Activated CD8-positive, alpha-beta memory T cell treated with anti-CD3 and anti-CD28 coated beads for 36 hours (primary cell): ENCODE results near the gene GPALPP1. TPM values are rescaled to one million over a fixed set of nuclear protein-coding genes. Genes with fewer than 3 reads are reported as not detected.
"Not testable (repeated sequence)": the region's sequence is repeated elsewhere in the genome, so short reads cannot be mapped to it uniquely, and the experiment has no call there.

Experiments used
- CTCF ChIA-PET: fragments of 350-600 bp; sonication (Branson Sonifier 250); formaldehyde crosslinking; loops from one replicate; lab custom pipeline; 2021; ENCODE audit warnings: antibody characterized with exemption; lab: Charles Lee
- POLR2A ChIA-PET: fragments of 350-600 bp; sonication (Branson Sonifier 250); formaldehyde crosslinking; loops from one replicate; lab custom pipeline; 2021; ENCODE audit warnings: antibody characterized with exemption; lab: Charles Lee
- total RNA-seq, 2 experiments: library from RNA; stranded (reverse); gene quantifications; one replicate each; pipeline ENCODE4 v1.2.3, GENCODE V29; 2021

GPALPP1 gene
- total RNA-seq, 2 experiments from 2014 or later = 30.0 to 31.0 TPM

DNA sequence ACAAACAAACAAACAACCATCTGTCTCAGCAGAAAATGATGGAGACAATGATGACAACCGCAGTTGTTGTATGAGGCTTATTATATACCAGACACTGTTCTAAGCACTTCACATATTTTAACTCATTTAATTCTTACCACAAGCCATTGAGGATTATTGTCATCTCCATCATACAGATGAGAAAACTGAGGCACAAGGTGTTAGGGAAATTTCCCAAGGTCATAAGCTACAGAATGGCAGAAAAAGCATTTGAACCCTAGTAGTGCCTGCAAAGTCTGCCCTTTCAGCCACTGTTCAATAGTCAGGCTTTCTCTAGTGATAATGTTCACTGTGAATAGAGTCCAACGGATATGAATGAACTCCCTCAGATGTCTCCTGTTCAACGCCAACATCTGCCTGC is 60.1 kb downstream of the GPALPP1 start:
- ChIA-PET POLR2A (no interaction called here), CTCF (no interaction called here)

DNA sequence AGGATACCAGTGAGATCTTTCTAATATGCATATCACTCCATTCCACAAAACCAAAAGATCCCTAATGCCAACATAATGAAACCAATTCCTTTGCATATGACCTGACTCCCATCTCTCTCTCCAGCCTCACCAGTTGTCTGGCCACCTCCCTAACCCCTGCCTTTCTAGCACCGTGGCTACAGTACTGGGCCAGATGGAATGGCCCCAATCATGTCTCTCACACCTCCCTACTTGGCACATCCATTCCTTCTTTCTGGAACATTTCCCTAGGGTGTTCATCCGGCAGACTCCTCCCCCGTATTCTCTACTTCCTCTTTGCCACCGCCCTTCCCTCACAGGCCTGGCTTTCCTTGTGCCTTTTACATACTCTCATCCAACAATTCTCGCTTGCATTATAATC is 62.0 kb downstream of the GPALPP1 start:
- CTCF ChIA-PET = no interaction called here
- POLR2A ChIA-PET = no interaction called here

DNA sequence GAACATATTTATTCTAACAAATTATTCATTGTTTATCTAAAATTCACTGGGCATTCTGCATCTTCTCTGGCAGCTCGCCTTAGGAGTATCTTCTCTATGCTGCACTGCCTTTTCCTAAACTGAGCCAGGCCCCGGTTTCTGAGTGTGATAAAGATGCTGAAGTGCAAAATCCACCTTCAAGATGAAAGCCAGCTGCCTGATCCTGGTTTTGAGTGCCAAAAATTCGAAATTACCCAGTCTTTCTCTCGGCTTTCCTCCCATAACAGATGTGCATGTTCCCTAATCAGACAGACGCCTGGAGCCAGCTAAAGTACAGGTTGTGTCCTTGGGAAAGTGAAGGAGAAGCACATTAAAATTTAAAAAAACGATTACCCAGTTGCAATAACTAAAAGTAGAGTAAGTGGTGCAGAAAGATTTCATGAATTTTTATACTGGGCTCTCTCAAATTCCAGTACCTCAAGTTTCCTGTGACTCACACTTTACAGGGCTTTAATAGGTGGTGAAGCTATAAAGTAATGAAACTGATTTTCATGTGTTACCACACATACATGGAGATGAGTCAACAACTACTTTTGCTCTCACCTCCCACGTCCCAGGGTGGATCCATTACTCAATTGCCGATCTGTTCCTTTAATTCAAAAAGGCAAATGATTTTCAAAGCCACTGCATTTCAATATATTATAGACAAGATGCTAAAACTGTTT is 66.0 kb downstream of the GPALPP1 start:
- CTCF ChIA-PET = interaction anchor here (1.0 to 1.3 kb wide), 3 partner anchors 9 to 254 kb away, joined by 3 to 5 read pairs (median 4); no protein-coding TSS in a partner anchor

DNA sequence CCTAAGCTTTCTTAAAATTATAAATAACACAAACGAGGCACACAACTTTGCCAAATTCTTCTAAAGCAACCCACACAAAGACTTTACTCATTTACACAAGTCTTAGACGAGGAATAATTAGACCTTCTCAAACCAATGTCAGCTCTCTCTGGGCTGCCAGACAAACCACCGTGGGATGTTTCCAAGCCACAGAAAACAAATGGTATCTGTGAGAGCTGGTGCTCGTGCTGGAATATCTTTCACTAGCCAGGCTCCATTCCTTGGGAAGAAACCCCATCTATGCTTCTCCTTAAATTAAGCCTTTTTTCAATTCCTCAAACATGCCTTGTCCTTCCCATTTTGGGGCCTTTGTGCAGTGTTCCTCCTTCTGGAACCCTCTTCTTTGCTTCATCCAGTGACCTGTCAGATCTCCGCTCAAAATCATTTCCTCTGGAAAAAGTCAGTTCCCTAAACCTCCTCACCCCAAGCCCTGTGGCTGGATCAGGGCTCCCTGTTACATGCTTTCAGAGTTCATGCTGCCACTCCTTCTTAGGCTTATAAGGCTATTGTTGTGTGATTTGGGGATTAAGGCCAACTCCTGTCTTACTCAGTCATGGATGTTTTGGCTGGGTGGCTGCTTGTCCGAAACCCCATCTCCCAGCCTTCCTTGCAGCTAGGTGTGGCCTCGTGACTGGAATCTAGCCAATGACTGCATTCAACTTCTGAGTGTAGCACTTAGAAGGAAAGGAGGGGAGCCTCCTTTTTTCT is 66.7 kb downstream of the GPALPP1 start:
- CTCF ChIA-PET = interaction anchor here (1.2 to 1.3 kb wide), 2 partner anchors 9 to 254 kb away, joined by 4 to 5 read pairs; no protein-coding TSS in a partner anchor
- POLR2A ChIA-PET = interaction anchor here (0.8 kb wide), 1 partner anchor 53 kb away, joined by 4 read pairs; no protein-coding TSS in a partner anchor

More for the DNA sequence above, 66.0 kb downstream of the GPALPP1 start:
- POLR2A ChIA-PET = interaction anchor here (0.6 to 0.8 kb wide), 3 partner anchors 15 to 363 kb away, joined by 3 to 7 read pairs (median 4); partner anchors contain the start of gene SLC25A30

DNA sequence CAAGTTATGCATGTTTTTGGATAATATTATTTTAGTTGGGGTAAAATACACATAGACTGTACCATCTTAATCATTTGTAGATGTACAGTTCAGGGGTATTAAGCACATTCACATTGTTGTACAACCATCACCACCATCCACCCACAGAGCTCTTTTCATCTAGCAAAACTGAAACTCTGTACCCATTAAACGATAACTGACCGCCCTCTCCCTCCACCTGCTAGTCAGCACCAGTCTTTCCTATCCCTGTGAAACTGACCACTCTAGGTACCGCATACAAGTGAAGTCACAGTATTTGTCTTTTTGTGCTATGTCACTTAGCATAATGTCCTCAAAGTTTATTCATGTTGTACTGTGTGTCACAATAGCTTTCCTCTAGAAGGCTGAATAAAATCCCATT is 70.7 kb downstream of the GPALPP1 start:
- ChIA-PET POLR2A (no interaction called here), CTCF (interaction anchor here (1.0 kb wide), 2 partner anchors 11 to 13 kb away, joined by 3 read pairs; no protein-coding TSS in a partner anchor)

DNA sequence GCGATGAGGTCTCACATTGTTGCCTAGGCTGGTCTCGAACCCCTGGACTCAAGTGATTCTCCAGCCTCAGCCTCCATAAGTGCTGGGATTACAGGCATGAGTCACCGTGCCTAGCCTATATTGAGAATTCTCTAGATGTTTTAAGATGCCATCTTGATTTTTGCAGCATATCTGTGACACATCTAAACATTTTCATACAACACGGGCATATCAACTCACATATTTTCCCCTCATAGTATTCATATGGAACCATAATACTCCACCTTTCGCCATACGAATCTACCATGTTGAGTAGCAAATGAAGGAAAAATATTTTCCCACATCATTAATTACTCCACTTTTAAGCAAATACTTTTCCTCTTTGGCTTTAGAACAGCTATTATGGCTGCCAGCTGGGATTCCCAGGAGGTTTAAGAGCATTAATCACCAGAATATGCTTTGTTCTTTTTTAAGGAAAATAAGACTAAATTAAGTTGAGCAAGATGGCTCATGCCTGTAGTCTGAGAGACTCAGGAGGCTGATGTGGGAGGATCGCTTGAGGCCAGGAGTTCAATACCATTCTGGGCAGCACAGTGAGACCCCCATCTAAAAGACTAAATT is 74.0 kb downstream of the GPALPP1 start:
- CTCF ChIA-PET = no interaction called here
- POLR2A ChIA-PET = no interaction called here

DNA sequence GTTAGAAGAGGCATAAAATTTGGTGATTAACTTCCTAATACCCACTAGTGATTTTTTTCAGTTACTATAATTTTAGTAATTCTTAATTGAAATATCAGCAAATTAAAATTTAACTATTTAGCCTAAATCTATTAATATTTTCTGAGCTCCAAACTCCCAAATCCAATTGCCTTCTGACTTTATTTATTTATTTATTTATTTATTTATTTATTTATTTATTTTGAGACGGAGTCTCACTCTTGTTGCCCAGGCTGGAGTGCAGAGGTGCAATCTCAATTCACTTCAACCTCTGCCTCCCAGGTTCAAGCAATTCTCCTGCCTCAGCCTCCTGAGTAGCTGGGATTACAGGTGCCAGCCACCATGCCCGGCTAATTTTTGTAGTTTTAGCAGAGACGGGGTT is 74.6 kb downstream of the GPALPP1 start:
- POLR2A ChIA-PET, CTCF ChIA-PET: not testable (repeated sequence)

DNA sequence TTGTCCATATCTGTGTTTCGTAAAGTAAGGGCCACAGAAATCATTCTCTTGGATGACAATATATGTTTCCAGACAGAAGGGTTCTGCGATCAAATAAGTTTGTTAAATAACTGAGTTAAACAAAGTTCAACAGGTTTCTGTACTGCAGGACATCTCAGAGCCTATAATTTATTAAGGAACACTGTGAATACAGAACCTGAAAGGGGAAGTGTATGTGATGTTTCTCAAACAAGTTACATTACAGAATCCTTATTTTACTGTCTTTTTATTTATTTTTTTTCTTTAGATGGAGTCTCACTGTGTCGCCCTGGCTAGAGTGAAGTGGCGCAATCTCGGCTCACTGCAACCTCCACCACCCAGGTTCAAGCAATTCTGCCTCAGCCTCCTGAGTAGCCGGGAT is 75.6 kb downstream of the GPALPP1 start:
- POLR2A ChIA-PET = no interaction called here
- CTCF ChIA-PET = no interaction called here

DNA sequence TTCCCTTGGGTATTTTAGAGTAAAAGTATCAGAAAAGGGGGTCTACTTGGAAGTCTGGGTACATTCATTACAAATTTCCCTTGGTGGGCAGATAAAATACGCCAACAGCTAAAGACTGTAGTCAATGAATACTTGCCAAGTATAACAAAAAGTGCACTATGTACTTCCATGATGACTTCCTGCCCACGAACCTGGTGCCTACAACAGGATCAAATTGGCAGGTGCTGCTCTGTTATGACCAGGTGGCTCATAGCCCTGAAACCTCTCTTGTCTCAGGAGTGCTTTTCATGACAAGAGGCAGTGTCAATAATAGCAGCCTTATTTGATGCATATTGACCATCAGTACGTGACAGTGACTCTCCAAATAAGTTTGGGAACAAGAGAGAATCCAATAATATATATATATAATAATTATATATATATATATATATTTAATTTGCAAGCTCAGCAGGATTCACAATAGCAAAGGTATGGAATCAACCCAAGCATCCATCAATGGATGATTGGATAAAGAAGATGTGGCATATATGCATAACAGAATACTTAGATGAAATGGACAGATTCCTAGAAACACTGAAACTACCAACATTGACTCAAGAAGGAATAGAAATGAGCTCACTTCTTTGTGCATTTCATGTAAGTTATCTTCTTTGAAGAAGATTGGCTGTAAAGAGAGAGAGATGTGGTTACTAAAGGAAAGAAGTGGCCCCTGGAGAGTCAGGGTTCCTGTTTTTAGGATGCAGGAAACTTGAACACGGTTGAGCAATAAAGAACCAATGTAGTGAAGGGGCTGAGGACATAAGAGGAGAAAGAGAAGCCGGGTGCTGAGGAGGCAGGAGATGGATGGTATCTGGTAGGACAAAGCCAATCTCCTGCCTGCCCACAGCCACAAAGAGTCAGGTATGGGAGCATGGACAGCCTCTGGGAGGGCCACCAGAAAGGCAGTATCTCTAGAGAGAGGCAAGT is 79.0 kb downstream of the GPALPP1 start:
- CTCF ChIA-PET = no interaction called here
- POLR2A ChIA-PET = no interaction called here

DNA sequence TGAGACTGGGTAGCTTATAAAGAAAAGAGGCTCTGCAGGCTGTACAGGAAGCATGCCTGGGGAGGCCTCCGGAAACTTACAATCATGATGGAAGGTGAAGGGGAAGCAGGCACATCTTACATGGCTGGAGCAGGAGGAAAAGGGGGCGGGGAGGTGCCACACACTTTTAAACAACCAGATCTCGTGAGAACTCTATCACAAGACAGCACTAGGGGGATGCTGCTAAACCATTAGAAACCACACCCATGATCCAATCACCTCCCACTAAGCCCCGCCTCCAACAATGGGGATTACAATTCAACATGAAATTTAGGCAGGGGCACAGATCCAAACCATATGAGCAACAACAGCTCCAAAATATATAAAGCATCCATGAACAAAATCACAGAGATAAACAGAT is 84.5 kb downstream of the GPALPP1 start:
- ChIA-PET POLR2A (no interaction called here), CTCF (no interaction called here)

DNA sequence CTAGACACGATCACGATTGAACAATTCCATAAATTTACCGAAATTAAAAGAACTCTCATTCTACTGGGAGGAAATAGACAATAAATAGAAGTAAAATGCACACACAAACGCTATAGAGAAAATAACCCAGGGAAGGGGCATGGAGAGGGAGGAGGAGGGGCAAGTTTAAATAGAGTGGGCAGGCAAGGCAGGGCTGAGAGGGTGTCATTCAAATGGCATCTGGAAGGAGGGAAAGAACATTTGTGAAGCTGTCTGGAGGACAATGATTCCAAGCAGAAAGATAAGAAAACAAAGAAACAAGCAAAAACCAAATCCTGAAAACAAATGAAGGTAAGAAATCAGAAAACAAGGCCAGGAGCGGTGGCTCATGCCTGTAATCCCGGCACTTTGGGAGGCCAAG is 85.4 kb downstream of the GPALPP1 start:
- CTCF ChIA-PET = no interaction called here
- POLR2A ChIA-PET = no interaction called here

DNA sequence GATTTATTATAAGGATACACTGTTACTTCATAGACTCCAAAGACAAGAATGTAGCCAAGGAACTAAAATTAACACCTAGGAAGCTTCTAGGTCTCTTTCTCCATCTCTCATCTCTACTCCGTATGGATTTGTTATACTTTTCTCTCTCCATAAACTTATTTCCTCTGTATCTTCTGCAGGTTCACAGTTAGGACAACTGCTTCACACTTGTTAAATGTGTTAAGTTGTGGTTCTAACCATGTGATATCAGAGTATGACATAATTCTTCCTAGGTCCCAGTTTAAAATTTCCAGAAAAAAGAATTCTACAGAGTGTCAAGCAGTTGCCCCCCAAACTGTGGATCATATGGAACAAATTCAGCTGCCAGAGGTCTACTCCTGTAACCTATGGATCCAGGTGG is 88.7 kb downstream of the GPALPP1 start:
- ChIA-PET POLR2A (no interaction called here), CTCF (interaction anchor here (0.5 kb wide), 1 partner anchor 103 kb away, joined by 3 read pairs; no protein-coding TSS in a partner anchor)

Other genes starting within 250 kb of the GPALPP1 start
- 10 to 100 TPM; 11.0 to 12.0 TPM for gene NUFIP1, start 67 bp upstream of the GPALPP1 start, total RNA-seq
- 10 to 100 TPM; 29.2 to 29.4 TPM for gene GTF2F2, start 131.0 kb downstream of the GPALPP1 start, total RNA-seq
- gene KCTD4, start 211.5 kb downstream of the GPALPP1 start, total RNA-seq = not detected